NCI-H1092 treated with DMSO at 0.1 percent for 48 hours (cell line): Measurements from ENCODE around the gene FKBP7.
"Not testable (repeated sequence)": the region's sequence is repeated elsewhere in the genome, so short reads cannot be mapped to it uniquely, and the experiment has no call there.

ENCODE experiments used
- DNase-seq: peaks from one replicate; lab custom pipeline; 2025; lab: John Stamatoyannopoulos, UW

The FKBP7 gene

GRCh38 chr2:178485356-178485755, 7.0 kb upstream of the FKBP7 start:
- DNase-seq, result no peak

GRCh38 chr2:178484245-178485041, 6.0 kb upstream of the FKBP7 start:
- peak; percentile 29 for DNase-seq

- no peak for DNase-seq
Measured at GRCh38 chr2:178482437-178482836, 4.0 kb upstream of the FKBP7 start.

GRCh38 chr2:178480227-178481181, 2.1 kb upstream of the FKBP7 start, which contains the start of gene PLEKHA3:
Gene PLEKHA3 (plus strand): TSS chr2:178480457. CDS start chr2:178480870, 413 bp downstream.
- peak; percentile 76 for DNase-seq

GRCh38 chr2:178479758-178480226, 1.4 kb upstream of the FKBP7 start:
- no peak for DNase-seq

- no peak for DNase-seq
Measured at GRCh38 chr2:178479275-178479616, 846 bp upstream of the FKBP7 start.

- DNase-seq, result no peak
Measured at GRCh38 chr2:178478130-178478438, 316 bp downstream of the FKBP7 start.

- DNase-seq, result peak; percentile 11
Measured at GRCh38 chr2:178477443-178478129, 814 bp downstream of the FKBP7 start.

- DNase-seq, result no peak
Measured at GRCh38 chr2:178476477-178476876, 1.9 kb downstream of the FKBP7 start.

- DNase-seq, result no peak
Measured at GRCh38 chr2:178474560-178474959, 3.8 kb downstream of the FKBP7 start.

GRCh38 chr2:178473931-178474330, 4.5 kb downstream of the FKBP7 start:
- no peak for DNase-seq

- DNase-seq, result no peak
Measured at GRCh38 chr2:178473373-178473772, 5.0 kb downstream of the FKBP7 start.

- not testable (repeated sequence) for DNase-seq
Measured at GRCh38 chr2:178471313-178471712, 7.1 kb downstream of the FKBP7 start.

- no peak for DNase-seq
Measured at GRCh38 chr2:178469219-178469849, 9.1 kb downstream of the FKBP7 start.

- no peak for DNase-seq
Measured at GRCh38 chr2:178457390-178457886, 21.0 kb downstream of the FKBP7 start.

- no peak for DNase-seq
Measured at GRCh38 chr2:178455947-178456346, 22.5 kb downstream of the FKBP7 start.

- no peak for DNase-seq
Measured at GRCh38 chr2:178452870-178453269, 25.5 kb downstream of the FKBP7 start.

- no peak for DNase-seq
Measured at GRCh38 chr2:178452334-178452733, 26.1 kb downstream of the FKBP7 start.

- DNase-seq, result peak; percentile 91
Measured at GRCh38 chr2:178450774-178451525, 27.4 kb downstream of the FKBP7 start, which contains the start of the genes PJVK and PRKRA. Gene PJVK (plus strand): TSS chr2:178451378. CDS start chr2:178453410, 2,032 bp downstream. Gene PRKRA (minus strand): TSS chr2:178451175. CDS start chr2:178451030, 145 bp downstream.

- DNase-seq, result no peak
Measured at GRCh38 chr2:178450524-178450773, 28.0 kb downstream of the FKBP7 start.
